SU-DHL-6 (cell line): ENCODE results near the gene CDK2.

ENCODE experiments used
- H2AFZ ChIP-seq: fragments of 200-600 bp; sonication (generic); 2 replicates; pipeline ENCODE4 v1.6.1; 2014; ENCODE audit warnings: low read depth, mild to moderate bottlenecking, moderate library complexity, mixed read lengths, antibody characterized with exemption, low read length; ENCODE audit not compliant: severe bottlenecking
- H3F3A ChIP-seq: fragments of 200-600 bp; shearing (Covaris generic); 2 replicates; pipeline ENCODE4 v1.6.0; 2016; ENCODE audit warnings: antibody characterized with exemption, mild to moderate bottlenecking; ENCODE audit not compliant: insufficient read depth
- H3K27ac ChIP-seq: fragments of 200-600 bp; sonication (generic); 2 replicates; pipeline ENCODE4 v1.5.1; 2016; ENCODE audit warnings: low read depth, mild to moderate bottlenecking, low read length, moderate library complexity, mixed read lengths
- H3K27me3 ChIP-seq: fragments of 200-600 bp; sonication (generic), shearing (Covaris generic); 2 replicates; pipeline ENCODE4 v1.6.0; 2014; ENCODE audit warnings: mild to moderate bottlenecking, low read length
- H3K36me3 ChIP-seq: fragments of 200-600 bp; sonication (generic); 2 replicates; pipeline ENCODE4 v1.6.1; 2014; ENCODE audit warnings: mild to moderate bottlenecking, low read length, mixed read lengths
- H3K4me2 ChIP-seq: fragments of 300-600, 200-600 bp; shearing (Covaris generic), sonication (generic); 2 replicates; pipeline ENCODE4 v1.6.0; 2014; ENCODE audit warnings: low read length, low read depth, mild to moderate bottlenecking; ENCODE audit not compliant: poor library complexity, severe bottlenecking
- H3K4me3 ChIP-seq: fragments of 200-600 bp; sonication (generic); 2 replicates; pipeline ENCODE4 v1.5.1; 2014; ENCODE audit warnings: antibody characterized with exemption, low read length, mild to moderate bottlenecking, mixed read lengths; ENCODE audit not compliant: insufficient read depth, poor library complexity, severe bottlenecking
- H3K79me2 ChIP-seq: fragments of 200-600 bp; sonication (generic); 2 replicates; pipeline ENCODE4 v1.6.1; 2014; ENCODE audit warnings: mild to moderate bottlenecking, low read length, moderate library complexity; ENCODE audit not compliant: insufficient read depth
- H3K9ac ChIP-seq: fragments of 200-600 bp; sonication (generic); 2 replicates; pipeline ENCODE4 v1.7.0; 2014; ENCODE audit warnings: mild to moderate bottlenecking, low read length
- H3K9me2 ChIP-seq: fragments of 200-600 bp; sonication (generic); replicated peaks from 2 replicates; pipeline ENCODE4 v1.6.1; 2014; ENCODE audit warnings: low read length; ENCODE audit not compliant: insufficient read depth
- H3K9me3 ChIP-seq: fragments of 200-600 bp; sonication (generic); 2 replicates; pipeline ENCODE4 v1.6.1; 2014; ENCODE audit warnings: low read length, mixed read lengths; ENCODE audit not compliant: insufficient read depth
- H4K20me1 ChIP-seq: fragments of 200-600 bp; sonication (generic); 2 replicates; pipeline ENCODE4 v1.6.1; 2014; ENCODE audit warnings: low read depth, mild to moderate bottlenecking, antibody characterized with exemption, low read length, moderate library complexity, mixed read lengths
- EZH2phosphoT487 ChIP-seq: fragments of 200-600 bp; sonication (generic), shearing (Covaris generic); conservative IDR thresholded peaks from 2 replicates; pipeline ENCODE4 v1.6.1; 2018; ENCODE audit warnings: mild to moderate bottlenecking, antibody characterized with exemption, low read length, moderate library complexity, mixed read lengths
- TF ChIP-seq, protein P1 (sequence below): fragments of 200-600 bp; sonication (generic); IDR thresholded peaks from one replicate; pipeline ENCODE4 v1.5.1; 2017; ENCODE audit warnings: antibody characterized with exemption, mild to moderate bottlenecking, low read length, moderate library complexity; ENCODE audit not compliant: insufficient read depth, poor library complexity, severe bottlenecking

CDK2 gene

DNA sequence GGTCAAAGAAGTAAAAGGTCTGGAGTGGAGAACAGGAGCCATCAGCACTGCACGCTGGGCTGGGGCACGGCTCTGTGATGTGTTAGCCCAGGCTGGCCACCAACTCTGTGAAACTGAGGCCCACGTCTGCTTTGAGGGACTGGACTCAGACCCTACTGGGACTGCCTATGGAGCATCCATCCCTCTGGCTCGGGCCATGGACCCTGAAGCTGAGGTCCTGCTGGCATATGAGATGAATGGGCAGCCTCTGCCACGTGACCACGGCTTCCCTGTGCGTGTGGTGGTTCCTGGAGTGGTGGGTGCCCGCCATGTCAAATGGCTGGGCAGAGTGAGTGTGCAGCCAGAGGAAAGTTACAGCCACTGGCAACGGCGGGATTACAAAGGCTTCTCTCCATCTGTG lies 37.6 kb downstream of the CDK2 start:
- Histone ChIP-seq H3K9me2 (no peaks in the 10 kb centered on the region), H3K27ac (no peak overlapping the region), H3K9me3 (no peaks in the 10 kb centered on the region), H3K4me2 (no peak overlapping the region), H3K79me2 (no peaks in the 10 kb centered on the region), H3K9ac (no peak overlapping the region), H3F3A (no peaks in the 10 kb centered on the region), H3K27me3 (no peaks in the 10 kb centered on the region), H2AFZ (no peak overlapping the region), H4K20me1 (no peaks in the 10 kb centered on the region), H3K36me3 (no peaks in the 10 kb centered on the region), H3K4me3 (no peak overlapping the region)
- TF ChIP-seq, protein P1, sequence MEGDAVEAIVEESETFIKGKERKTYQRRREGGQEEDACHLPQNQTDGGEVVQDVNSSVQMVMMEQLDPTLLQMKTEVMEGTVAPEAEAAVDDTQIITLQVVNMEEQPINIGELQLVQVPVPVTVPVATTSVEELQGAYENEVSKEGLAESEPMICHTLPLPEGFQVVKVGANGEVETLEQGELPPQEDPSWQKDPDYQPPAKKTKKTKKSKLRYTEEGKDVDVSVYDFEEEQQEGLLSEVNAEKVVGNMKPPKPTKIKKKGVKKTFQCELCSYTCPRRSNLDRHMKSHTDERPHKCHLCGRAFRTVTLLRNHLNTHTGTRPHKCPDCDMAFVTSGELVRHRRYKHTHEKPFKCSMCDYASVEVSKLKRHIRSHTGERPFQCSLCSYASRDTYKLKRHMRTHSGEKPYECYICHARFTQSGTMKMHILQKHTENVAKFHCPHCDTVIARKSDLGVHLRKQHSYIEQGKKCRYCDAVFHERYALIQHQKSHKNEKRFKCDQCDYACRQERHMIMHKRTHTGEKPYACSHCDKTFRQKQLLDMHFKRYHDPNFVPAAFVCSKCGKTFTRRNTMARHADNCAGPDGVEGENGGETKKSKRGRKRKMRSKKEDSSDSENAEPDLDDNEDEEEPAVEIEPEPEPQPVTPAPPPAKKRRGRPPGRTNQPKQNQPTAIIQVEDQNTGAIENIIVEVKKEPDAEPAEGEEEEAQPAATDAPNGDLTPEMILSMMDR: no peak
- no peak for TF ChIP-seq EZH2phosphoT487

DNA sequence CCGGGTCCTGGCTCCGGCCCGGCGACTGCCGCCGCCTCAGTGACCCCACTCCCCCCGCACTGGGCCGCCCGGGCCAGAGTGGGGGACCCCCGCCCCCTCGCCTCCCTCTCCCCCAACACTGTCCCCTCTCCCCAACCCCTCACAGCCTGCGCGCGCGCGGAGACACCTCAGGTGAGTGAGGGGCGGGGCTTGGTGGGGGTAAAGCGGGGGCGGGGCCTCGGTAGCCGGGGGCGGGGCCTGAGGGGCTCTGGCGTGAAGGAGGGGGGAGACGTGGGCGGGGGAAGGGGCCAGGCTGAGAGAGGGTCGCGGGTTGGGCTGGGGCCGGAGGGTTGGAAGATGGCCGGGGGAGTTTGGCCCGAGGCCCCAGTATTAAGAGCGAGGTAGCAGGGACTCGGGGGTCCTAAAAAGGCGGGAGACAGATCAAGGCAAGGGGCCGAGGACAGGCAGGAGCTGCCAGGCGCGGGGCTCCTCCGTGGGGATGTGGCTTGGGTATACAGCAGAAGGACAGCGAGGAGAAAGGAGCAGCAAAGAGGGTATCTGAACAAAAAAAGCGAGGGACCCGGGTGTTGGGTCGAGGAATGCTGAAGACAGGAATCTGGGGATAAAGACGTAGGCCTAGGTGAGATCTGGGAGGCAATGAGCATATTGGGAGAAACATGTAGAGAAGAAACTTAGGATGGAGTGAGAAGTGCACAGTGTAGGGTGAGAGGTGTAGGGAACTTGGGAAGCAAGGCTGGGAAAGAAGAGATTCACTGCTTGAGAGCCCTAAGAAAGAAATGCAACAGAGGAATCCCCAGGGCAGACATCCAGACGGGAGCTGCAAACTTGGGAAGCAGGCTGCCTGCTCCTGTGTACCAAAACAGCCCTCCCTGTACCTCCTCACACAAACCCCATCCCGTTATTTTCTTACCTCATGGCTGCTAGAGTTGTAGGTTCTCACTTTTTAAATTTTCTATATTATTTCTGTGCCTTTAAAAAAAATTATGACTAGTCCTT lies 41.2 kb downstream of the CDK2 start:
- no peaks in the 10 kb centered on the region for H3K9me3 ChIP-seq
- peak overlapping the region; percentile 66 for H3K4me2 ChIP-seq
- no peaks in the 10 kb centered on the region for H3K27me3 ChIP-seq
- peak overlapping the region; percentile 68 for H3K4me3 ChIP-seq
- no peaks in the 10 kb centered on the region for H3K36me3 ChIP-seq
- no peaks in the 10 kb centered on the region for H3F3A ChIP-seq
- H3K79me2 ChIP-seq: no peaks in the 10 kb centered on the region
- TF ChIP-seq, protein P1: no peak
- TF ChIP-seq EZH2phosphoT487: no peak
- H3K27ac ChIP-seq: no peak overlapping the region
- no peaks in the 10 kb centered on the region for H4K20me1 ChIP-seq
- H3K9ac ChIP-seq: peak overlapping the region; percentile 61
- H2AFZ ChIP-seq: peak overlapping the region; percentile 90
- H3K9me2 ChIP-seq: no peaks in the 10 kb centered on the region

GRCh38 chr12:56010111-56010570 lies 43.5 kb downstream of the CDK2 start:
- Histone ChIP-seq H3K4me2 (no peak overlapping the region), H3F3A (no peaks in the 10 kb centered on the region), H2AFZ (no peak overlapping the region), H3K9me3 (no peaks in the 10 kb centered on the region), H3K9ac (no peak overlapping the region), H3K9me2 (no peaks in the 10 kb centered on the region), H4K20me1 (no peaks in the 10 kb centered on the region), H3K27me3 (no peaks in the 10 kb centered on the region), H3K36me3 (no peaks in the 10 kb centered on the region), H3K4me3 (no peak overlapping the region), H3K27ac (no peak overlapping the region), H3K79me2 (no peaks in the 10 kb centered on the region)
- TF ChIP-seq EZH2phosphoT487: no peak
- TF ChIP-seq, protein P1: no peak
